ENCODE data around the gene KCNK13. TPM values are rescaled to one million over a fixed set of nuclear protein-coding genes. Genes with fewer than 3 reads are reported as not detected.
"Not testable (repeated sequence)": the region's sequence is repeated elsewhere in the genome, so short reads cannot be mapped to it uniquely, and the experiment has no call there.

Gene KCNK13
- total RNA-seq, 1 donor: not detected

- TF ChIP-seq CTCF (IDR thresholded peaks at IDR 0.05; ENCODE audit: insufficient read depth, low read depth, low read length): no peak
- peak; percentile 52 for DNase-seq (ENCODE audit: low read depth)
- H3K4me3 ChIP-seq (ENCODE audit: low read depth, low read length): no peak overlapping the region
Measured at GRCh38 chr14:90087433-90087832, 25.6 kb downstream of the KCNK13 start.

- no peak overlapping the region for H3K4me3 ChIP-seq (ENCODE audit: low read depth, low read length)
- TF ChIP-seq CTCF (IDR thresholded peaks at IDR 0.05; ENCODE audit: insufficient read depth, low read depth, low read length): no peak
- no peak for DNase-seq (ENCODE audit: low read depth)
Measured at GRCh38 chr14:90088176-90088575, 26.4 kb downstream of the KCNK13 start.

GRCh38 chr14:90089486-90089885 is 27.7 kb downstream of the KCNK13 start:
- not testable (repeated sequence) for DNase-seq (ENCODE audit: low read depth); H3K4me3 ChIP-seq (ENCODE audit: low read depth, low read length)

- no peak overlapping the region for H3K4me3 ChIP-seq (ENCODE audit: low read depth, low read length)
- peak; percentile 9 for DNase-seq (ENCODE audit: low read depth)
- no peak for TF ChIP-seq CTCF (IDR thresholded peaks at IDR 0.05; ENCODE audit: insufficient read depth, low read depth, low read length)
Measured at GRCh38 chr14:90091393-90091792, 29.6 kb downstream of the KCNK13 start.

GRCh38 chr14:90093942-90094595 is 32.3 kb downstream of the KCNK13 start:
- no peak for TF ChIP-seq CTCF (IDR thresholded peaks at IDR 0.05; ENCODE audit: insufficient read depth, low read depth, low read length)
- peak; percentile 5 for DNase-seq (ENCODE audit: low read depth)
- H3K4me3 ChIP-seq (ENCODE audit: low read depth, low read length): no peak overlapping the region

GRCh38 chr14:90095096-90095495 is 33.3 kb downstream of the KCNK13 start:
- TF ChIP-seq CTCF (IDR thresholded peaks at IDR 0.05; ENCODE audit: insufficient read depth, low read depth, low read length): no peak
- no peak for DNase-seq (ENCODE audit: low read depth)
- H3K4me3 ChIP-seq (ENCODE audit: low read depth, low read length): no peak overlapping the region

GRCh38 chr14:90096566-90096965 is 34.8 kb downstream of the KCNK13 start:
- no peak for TF ChIP-seq CTCF (IDR thresholded peaks at IDR 0.05; ENCODE audit: insufficient read depth, low read depth, low read length)
- no peak overlapping the region for H3K4me3 ChIP-seq (ENCODE audit: low read depth, low read length)
- no peak for DNase-seq (ENCODE audit: low read depth)

Measured in fibroblast of villous mesenchyme (primary cell).